ENCODE measurements around the gene SDC3.
"Not testable (repeated sequence)": the region's sequence is repeated elsewhere in the genome, so short reads cannot be mapped to it uniquely, and the experiment has no call there.

Gene SDC3

GRCh38 chr1:30948278-30948677 lies 39.7 kb upstream of the SDC3 start:
- Histone ChIP-seq H3K36me3 (ENCODE audit: control insufficient read depth, insufficient read depth, low read length) (peaks cover 83% of the 10 kb centered on the region), H3K4me1 (ENCODE audit: control insufficient read depth, insufficient read depth, low read length, poor library complexity, severe bottlenecking) (no peaks in the 10 kb centered on the region), H3K27ac (ENCODE audit: insufficient read depth, low read length, poor library complexity, severe bottlenecking) (no peak overlapping the region), H3K27me3 (replicated peaks; ENCODE audit: control insufficient read depth, insufficient read depth, low read length, poor library complexity, severe bottlenecking) (no peaks in the 10 kb centered on the region), H3K4me3 (ENCODE audit: insufficient read depth, low read depth, low read length, poor library complexity, severe bottlenecking) (no peak overlapping the region), H3K9me3 (ENCODE audit: control insufficient read depth, low read length) (no peaks in the 10 kb centered on the region)
- DNase-seq, result no peak

- Histone ChIP-seq H3K27ac (ENCODE audit: insufficient read depth, low read length, poor library complexity, severe bottlenecking) (no peak overlapping the region), H3K36me3 (ENCODE audit: control insufficient read depth, insufficient read depth, low read length) (peaks cover 82% of the 10 kb centered on the region), H3K9me3 (ENCODE audit: control insufficient read depth, low read length) (no peaks in the 10 kb centered on the region)
These were observed 38.7 kb upstream of the SDC3 start for GRCh38 chr1:30947212-30947611.

GRCh38 chr1:30942326-30942963 lies 33.9 kb upstream of the SDC3 start:
- H3K27me3 ChIP-seq (replicated peaks; ENCODE audit: control insufficient read depth, insufficient read depth, low read length, poor library complexity, severe bottlenecking), result no peaks in the 10 kb centered on the region
- H3K27ac ChIP-seq (ENCODE audit: insufficient read depth, low read length, poor library complexity, severe bottlenecking), result no peak overlapping the region
- H3K36me3 ChIP-seq (ENCODE audit: control insufficient read depth, insufficient read depth, low read length), result peaks cover 75% of the 10 kb centered on the region
- no peak for DNase-seq
- H3K4me1 ChIP-seq (ENCODE audit: control insufficient read depth, insufficient read depth, low read length, poor library complexity, severe bottlenecking), result no peaks in the 10 kb centered on the region
- H3K9me3 ChIP-seq (ENCODE audit: control insufficient read depth, low read length), result no peaks in the 10 kb centered on the region
- no peak overlapping the region for H3K4me3 ChIP-seq (ENCODE audit: insufficient read depth, low read depth, low read length, poor library complexity, severe bottlenecking)

More at GRCh38 chr1:30947212-30947611, 38.7 kb upstream of the SDC3 start:
- Histone ChIP-seq H3K27me3 (replicated peaks; ENCODE audit: control insufficient read depth, insufficient read depth, low read length, poor library complexity, severe bottlenecking) (no peaks in the 10 kb centered on the region), H3K4me3 (ENCODE audit: insufficient read depth, low read depth, low read length, poor library complexity, severe bottlenecking) (no peak overlapping the region), H3K4me1 (ENCODE audit: control insufficient read depth, insufficient read depth, low read length, poor library complexity, severe bottlenecking) (no peaks in the 10 kb centered on the region)
- DNase-seq, result no peak

- no peaks in the 10 kb centered on the region for H3K4me1 ChIP-seq (ENCODE audit: control insufficient read depth, insufficient read depth, low read length, poor library complexity, severe bottlenecking)
These were observed 32.0 kb upstream of the SDC3 start for GRCh38 chr1:30940541-30940940.

GRCh38 chr1:30936541-30937171 lies 28.1 kb upstream of the SDC3 start:
- Histone ChIP-seq H3K27ac (ENCODE audit: insufficient read depth, low read length, poor library complexity, severe bottlenecking) (no peak overlapping the region), H3K4me1 (ENCODE audit: control insufficient read depth, insufficient read depth, low read length, poor library complexity, severe bottlenecking) (no peaks in the 10 kb centered on the region), H3K36me3 (ENCODE audit: control insufficient read depth, insufficient read depth, low read length) (peaks cover 71% of the 10 kb centered on the region), H3K9me3 (ENCODE audit: control insufficient read depth, low read length) (no peaks in the 10 kb centered on the region), H3K27me3 (replicated peaks; ENCODE audit: control insufficient read depth, insufficient read depth, low read length, poor library complexity, severe bottlenecking) (no peaks in the 10 kb centered on the region), H3K4me3 (ENCODE audit: insufficient read depth, low read depth, low read length, poor library complexity, severe bottlenecking) (no peak overlapping the region)
- no peak for DNase-seq

More at GRCh38 chr1:30940541-30940940, 32.0 kb upstream of the SDC3 start:
- Histone ChIP-seq H3K36me3 (ENCODE audit: control insufficient read depth, insufficient read depth, low read length) (peaks cover 77% of the 10 kb centered on the region), H3K9me3 (ENCODE audit: control insufficient read depth, low read length) (no peaks in the 10 kb centered on the region), H3K27me3 (replicated peaks; ENCODE audit: control insufficient read depth, insufficient read depth, low read length, poor library complexity, severe bottlenecking) (no peaks in the 10 kb centered on the region), H3K27ac (ENCODE audit: insufficient read depth, low read length, poor library complexity, severe bottlenecking) (no peak overlapping the region), H3K4me3 (ENCODE audit: insufficient read depth, low read depth, low read length, poor library complexity, severe bottlenecking) (no peak overlapping the region)
- no peak for DNase-seq

- peaks cover 62% of the 10 kb centered on the region for H3K36me3 ChIP-seq (ENCODE audit: control insufficient read depth, insufficient read depth, low read length)
These were observed 27.2 kb upstream of the SDC3 start for GRCh38 chr1:30935758-30936157.

DNA sequence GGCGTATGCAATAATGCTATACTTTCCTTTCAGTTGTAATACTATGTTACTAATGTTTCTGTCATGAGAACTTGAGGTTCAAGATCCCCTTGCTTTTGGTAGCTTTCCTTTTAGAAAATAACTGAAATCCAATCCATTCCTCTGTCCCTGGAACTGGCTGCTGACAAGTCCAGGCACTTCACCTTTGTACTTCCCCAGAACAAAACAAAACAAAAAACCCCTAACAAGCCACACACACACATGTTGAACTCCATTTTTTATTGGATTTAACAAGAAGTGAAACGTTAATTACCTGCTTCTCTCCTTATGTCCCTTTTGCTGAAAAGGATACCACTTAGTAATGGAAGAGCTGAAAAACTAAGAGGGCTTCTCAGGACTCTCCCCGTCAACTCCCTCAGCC lies 26.1 kb upstream of the SDC3 start:
- Histone ChIP-seq H3K27me3 (replicated peaks; ENCODE audit: control insufficient read depth, insufficient read depth, low read length, poor library complexity, severe bottlenecking) (no peaks in the 10 kb centered on the region), H3K27ac (ENCODE audit: insufficient read depth, low read length, poor library complexity, severe bottlenecking) (no peak overlapping the region), H3K36me3 (ENCODE audit: control insufficient read depth, insufficient read depth, low read length) (peaks cover 59% of the 10 kb centered on the region), H3K9me3 (ENCODE audit: control insufficient read depth, low read length) (no peaks in the 10 kb centered on the region), H3K4me1 (ENCODE audit: control insufficient read depth, insufficient read depth, low read length, poor library complexity, severe bottlenecking) (no peaks in the 10 kb centered on the region), H3K4me3 (ENCODE audit: insufficient read depth, low read depth, low read length, poor library complexity, severe bottlenecking) (no peak overlapping the region)
- no peak for DNase-seq

More at GRCh38 chr1:30935758-30936157, 27.2 kb upstream of the SDC3 start:
- not testable (repeated sequence) for H3K27me3 ChIP-seq (replicated peaks; ENCODE audit: control insufficient read depth, insufficient read depth, low read length, poor library complexity, severe bottlenecking); H3K4me1 ChIP-seq (ENCODE audit: control insufficient read depth, insufficient read depth, low read length, poor library complexity, severe bottlenecking); H3K9me3 ChIP-seq (ENCODE audit: control insufficient read depth, low read length); H3K4me3 ChIP-seq (ENCODE audit: insufficient read depth, low read depth, low read length, poor library complexity, severe bottlenecking); H3K27ac ChIP-seq (ENCODE audit: insufficient read depth, low read length, poor library complexity, severe bottlenecking); DNase-seq

DNA sequence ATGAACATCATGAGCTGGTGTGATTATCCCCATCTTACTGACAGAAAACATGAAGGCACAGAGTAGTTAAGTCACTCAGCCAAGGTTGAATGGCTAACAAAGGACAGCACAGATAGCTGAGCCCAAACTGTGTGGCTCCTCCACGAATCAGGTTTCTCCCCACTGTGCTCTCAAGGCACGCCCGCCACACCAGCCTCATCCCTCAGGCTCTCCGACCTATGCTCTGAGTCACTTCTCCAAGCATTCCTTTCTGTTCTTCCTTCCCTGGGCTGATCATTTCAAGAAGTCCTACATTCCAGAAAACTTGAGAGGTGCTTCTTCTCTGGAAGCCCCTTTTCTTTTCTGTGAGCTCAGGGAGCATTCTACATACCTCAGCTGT lies 25.3 kb upstream of the SDC3 start:
- DNase-seq, result no peak
- Histone ChIP-seq H3K9me3 (ENCODE audit: control insufficient read depth, low read length) (no peaks in the 10 kb centered on the region), H3K4me1 (ENCODE audit: control insufficient read depth, insufficient read depth, low read length, poor library complexity, severe bottlenecking) (no peaks in the 10 kb centered on the region), H3K27me3 (replicated peaks; ENCODE audit: control insufficient read depth, insufficient read depth, low read length, poor library complexity, severe bottlenecking) (no peaks in the 10 kb centered on the region), H3K4me3 (ENCODE audit: insufficient read depth, low read depth, low read length, poor library complexity, severe bottlenecking) (no peak overlapping the region), H3K27ac (ENCODE audit: insufficient read depth, low read length, poor library complexity, severe bottlenecking) (no peak overlapping the region), H3K36me3 (ENCODE audit: control insufficient read depth, insufficient read depth, low read length) (peaks cover 55% of the 10 kb centered on the region)

DNA sequence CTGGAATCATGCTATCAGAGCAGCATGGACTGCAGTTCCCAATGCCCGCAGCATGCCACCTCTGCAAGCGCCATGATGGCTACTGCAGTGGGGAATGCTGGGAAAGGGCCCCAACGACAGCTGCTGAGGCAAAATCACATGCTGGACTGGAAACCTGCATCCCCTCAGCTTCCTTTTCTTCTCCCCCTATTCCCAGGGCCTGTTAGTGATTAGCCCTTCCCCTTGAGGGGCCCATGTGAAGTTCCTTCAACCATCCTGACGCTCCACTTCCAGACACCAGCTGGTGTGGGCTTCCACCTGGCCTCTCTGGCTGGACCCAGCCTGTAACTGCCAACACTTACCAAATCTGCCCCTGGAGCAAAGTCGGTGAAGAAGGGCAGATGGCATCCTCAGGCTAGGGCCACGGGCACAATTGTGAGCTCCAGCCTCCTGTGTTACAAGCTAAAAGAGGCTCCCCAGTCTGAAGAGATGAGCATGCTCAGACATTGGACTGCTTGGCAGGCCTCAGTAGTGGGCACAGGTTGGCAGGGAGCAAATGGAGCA lies 22.1 kb upstream of the SDC3 start:
- Histone ChIP-seq H3K36me3 (ENCODE audit: control insufficient read depth, insufficient read depth, low read length) (peaks cover 26% of the 10 kb centered on the region), H3K4me3 (ENCODE audit: insufficient read depth, low read depth, low read length, poor library complexity, severe bottlenecking) (no peak overlapping the region), H3K4me1 (ENCODE audit: control insufficient read depth, insufficient read depth, low read length, poor library complexity, severe bottlenecking) (no peaks in the 10 kb centered on the region), H3K27me3 (replicated peaks; ENCODE audit: control insufficient read depth, insufficient read depth, low read length, poor library complexity, severe bottlenecking) (no peaks in the 10 kb centered on the region), H3K27ac (ENCODE audit: insufficient read depth, low read length, poor library complexity, severe bottlenecking) (no peak overlapping the region), H3K9me3 (ENCODE audit: control insufficient read depth, low read length) (no peaks in the 10 kb centered on the region)
- DNase-seq, result no peak

DNA sequence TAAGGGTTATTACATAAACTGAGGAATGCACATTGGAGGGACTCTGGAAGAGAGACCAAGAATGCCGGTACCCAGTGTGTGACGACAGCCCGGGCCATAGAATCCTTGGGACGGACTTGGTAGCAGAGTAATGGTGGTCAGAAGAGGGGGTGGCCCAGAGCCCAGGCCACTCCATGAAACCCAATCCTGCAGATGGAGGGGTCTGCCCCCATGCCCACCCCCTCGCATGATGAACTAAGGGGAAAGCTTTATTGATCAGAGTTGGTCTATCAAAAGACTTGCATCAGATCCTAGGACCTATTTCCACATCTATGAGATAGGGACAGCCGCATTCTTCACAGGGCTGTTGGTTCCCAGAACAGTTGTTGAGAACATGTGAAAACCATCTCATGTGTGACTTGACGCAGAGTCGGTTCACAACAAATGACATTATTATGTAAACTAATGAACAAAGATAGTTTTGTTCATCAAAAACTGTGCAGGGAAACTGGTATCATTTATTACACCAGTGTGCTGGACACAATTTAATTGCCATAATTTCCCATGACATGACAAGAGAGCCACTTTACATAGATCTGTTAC lies 21.5 kb upstream of the SDC3 start:
- no peaks in the 10 kb centered on the region for H3K4me1 ChIP-seq (ENCODE audit: control insufficient read depth, insufficient read depth, low read length, poor library complexity, severe bottlenecking)
- no peak for DNase-seq
- H3K27me3 ChIP-seq (replicated peaks; ENCODE audit: control insufficient read depth, insufficient read depth, low read length, poor library complexity, severe bottlenecking), result no peaks in the 10 kb centered on the region
- H3K36me3 ChIP-seq (ENCODE audit: control insufficient read depth, insufficient read depth, low read length), result peaks cover 23% of the 10 kb centered on the region
- H3K4me3 ChIP-seq (ENCODE audit: insufficient read depth, low read depth, low read length, poor library complexity, severe bottlenecking), result no peak overlapping the region
- no peak overlapping the region for H3K27ac ChIP-seq (ENCODE audit: insufficient read depth, low read length, poor library complexity, severe bottlenecking)
- no peaks in the 10 kb centered on the region for H3K9me3 ChIP-seq (ENCODE audit: control insufficient read depth, low read length)
